NCI-H1092 treated with DMSO at 0.1 percent for 48 hours (cell line): Measurements from ENCODE around the gene CLPTM1.
"Not testable (repeated sequence)": the region's sequence is repeated elsewhere in the genome, so short reads cannot be mapped to it uniquely, and the experiment has no call there.

ENCODE experiments used
- DNase-seq: peaks from one replicate; lab custom pipeline; 2025; lab: John Stamatoyannopoulos, UW

Gene CLPTM1

DNA sequence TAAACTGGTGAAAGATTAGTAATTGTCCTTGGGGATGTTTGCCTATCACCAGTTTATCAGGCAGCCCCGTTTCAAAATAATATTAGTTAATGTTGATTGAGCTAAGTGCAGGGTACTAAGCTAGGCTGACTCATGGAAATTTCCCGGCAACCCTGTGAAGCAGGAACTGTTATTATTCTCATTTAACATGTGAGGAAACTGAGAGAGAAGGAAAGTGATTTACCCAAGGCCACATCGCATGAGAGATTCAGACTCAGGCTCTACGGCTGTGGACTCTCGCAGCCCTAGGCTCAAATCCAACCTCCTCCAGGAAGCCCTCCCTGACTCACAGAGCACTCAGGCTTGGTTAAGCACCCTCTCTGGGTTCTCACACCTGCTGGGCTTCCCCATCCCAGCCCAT lies 19.7 kb downstream of the CLPTM1 start:
- DNase-seq = no peak

DNA sequence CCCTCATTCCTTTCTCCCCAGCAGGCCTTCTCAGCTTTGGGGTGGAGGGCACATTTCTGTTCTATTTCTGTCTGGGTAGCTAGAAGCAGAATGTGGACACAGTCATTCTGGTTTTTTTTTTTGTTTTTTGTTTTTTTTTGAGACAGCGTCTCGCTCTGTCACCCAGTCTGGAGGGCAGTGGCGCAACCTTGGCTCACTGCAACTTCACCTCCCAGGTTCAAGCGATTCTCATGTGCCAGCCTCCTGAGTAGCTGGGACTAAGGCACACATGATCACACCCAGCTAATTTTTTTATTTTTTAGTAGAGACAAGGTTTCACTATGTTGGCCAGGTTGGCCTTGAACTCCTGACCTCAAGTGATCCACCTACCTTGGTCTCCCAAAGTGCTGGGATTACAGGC lies 20.3 kb downstream of the CLPTM1 start:
- no peak for DNase-seq

DNA sequence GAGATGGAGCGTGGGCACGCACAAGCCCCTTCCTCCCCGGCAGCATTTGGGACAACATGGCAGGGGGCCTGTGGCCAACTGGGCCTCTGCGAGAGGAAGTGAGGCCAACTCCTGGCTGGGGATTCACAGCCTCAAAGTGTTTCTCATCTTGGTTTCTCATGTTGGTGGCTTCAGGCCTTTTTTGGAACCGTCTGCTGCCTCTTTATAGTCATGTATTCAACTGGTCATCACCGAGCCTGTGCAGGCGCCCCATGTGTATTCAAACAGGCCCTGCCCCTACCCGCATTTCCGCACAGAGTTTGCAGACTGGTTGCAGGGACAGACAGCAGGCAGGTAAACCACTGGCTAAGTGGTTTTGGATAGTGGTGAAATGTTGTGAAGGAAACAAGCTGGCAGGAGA lies 28.8 kb downstream of the CLPTM1 start:
- DNase-seq = no peak

DNA sequence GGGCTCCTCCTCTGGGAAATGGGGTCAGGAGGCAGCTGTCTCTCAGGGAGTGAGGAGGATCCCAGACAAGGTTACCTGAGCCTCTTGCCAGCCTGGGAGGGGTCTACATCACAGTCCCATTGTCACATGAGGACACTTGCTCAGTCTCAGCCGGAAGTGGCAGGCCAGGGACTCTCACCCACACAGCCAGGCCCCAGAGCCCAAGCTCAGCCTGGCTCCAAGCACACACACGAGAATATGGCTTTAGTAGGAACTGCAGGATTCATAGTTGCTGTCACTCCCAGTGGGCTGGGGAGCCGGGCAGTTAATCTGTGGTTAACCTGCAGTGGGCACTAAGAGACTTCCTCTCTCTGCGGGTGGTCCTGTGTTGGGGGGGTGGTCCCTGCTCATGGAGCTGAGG lies 30.3 kb downstream of the CLPTM1 start:
- no peak for DNase-seq

DNA sequence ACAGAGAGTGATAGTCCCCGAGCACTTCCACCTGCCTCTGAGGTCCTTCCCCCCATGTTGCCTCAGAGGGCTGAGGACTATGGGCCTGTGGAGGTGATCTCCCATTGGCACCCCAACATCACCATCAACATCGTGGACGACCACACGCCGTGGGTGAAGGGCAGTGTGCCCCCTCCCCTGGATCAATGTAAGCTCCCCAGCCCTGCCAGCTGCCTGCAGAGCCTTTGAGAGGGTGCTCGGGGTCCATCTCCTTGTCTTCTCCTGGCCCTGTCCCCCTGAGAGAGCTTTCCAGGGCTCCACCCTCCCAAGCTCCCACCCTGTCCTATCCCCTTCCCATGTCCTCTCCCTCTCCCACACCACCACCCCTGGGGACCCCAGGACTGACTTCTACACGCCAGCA lies 31.2 kb downstream of the CLPTM1 start:
- no peak for DNase-seq

DNA sequence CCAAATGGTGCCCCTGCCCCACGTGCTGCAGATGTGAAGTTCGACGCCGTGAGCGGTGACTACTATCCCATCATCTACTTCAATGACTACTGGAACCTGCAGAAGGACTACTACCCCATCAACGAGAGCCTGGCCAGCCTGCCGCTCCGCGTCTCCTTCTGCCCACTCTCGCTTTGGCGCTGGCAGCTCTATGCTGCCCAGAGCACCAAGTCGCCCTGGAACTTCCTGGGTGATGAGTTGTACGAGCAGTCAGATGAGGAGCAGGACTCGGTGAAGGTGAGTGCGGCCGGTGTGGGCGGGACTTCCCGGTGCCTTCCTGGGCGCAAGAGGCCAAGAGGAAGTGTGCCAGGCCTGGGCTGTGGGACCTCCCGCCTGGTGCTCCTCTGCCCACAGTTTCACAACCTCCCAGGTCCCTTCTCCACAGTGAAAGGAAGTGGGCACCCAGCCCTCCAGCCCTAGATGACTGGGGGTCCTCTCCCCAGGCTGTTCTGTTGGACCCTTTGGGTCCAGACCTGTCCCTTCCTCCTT lies 32.0 kb downstream of the CLPTM1 start:
- no peak for DNase-seq

DNA sequence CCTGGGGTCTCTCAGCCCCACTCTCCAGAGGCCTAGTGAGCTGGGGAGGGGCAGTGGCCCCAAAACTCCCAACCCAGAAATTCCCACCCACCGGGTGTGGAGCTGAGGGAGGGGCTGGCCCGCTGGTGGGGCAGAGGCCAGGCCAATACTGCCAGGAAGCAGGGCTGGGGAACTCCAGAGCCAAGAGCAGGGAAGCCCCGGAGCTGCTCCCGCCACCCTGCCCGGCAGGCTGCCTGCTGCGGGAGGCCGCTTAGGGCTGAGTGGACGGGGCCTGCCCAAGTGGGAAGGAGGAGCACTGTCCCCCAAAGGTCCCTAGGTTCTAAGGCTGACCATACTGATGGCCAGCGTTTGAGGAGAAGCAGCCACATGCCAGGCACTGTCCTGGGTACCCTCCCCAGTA lies 33.1 kb downstream of the CLPTM1 start:
- DNase-seq = no peak

DNA sequence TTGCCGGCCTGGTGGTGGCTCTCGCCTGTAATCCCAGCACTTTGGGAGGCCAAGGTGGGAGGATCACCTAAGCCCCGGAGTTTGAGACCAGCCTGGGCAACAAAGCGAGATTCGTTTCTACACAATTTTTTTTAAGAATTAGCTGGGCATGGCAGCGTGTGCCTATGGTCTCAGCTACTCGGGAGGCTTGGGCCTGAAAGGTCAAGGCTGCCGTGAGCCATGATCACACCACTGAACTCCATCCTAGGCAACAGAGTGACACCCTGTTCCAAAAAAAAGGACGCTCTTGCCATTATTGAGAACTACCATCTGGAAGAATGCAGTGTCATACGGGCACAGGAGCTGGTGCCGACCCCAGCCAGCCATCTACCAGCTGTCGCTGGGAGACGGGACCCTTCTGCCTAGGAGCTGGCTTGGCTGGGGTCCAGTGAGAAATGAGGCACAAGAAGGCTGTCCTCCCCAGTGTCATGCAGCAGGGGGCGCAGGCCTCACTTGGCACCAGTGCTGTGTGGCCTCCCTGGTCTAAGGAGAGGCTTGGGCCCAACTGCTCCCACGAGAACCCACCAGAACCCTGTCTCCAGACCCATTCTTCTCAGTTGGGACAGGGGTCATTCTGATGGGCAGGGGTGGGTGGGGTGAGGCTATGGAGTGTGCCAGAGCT lies 33.8 kb downstream of the CLPTM1 start:
- peak; percentile 2 for DNase-seq

DNA sequence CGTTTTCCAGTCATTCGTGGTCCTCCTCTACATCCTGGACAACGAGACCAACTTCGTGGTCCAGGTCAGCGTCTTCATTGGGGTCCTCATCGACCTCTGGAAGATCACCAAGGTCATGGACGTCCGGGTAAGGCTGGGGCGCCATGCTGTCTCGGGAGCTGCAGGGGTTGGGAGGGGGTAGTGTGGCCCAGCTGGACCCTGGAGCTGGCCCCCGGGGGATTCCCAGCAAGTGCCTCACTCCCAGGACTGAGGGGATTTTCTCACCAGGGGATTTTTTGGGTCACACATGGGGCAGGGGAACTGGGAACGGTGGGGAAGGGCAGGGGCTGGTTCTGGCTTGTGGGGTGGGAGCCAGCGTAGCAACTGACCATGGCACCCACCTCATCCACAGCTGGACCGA lies 35.3 kb downstream of the CLPTM1 start:
- DNase-seq = no peak

DNA sequence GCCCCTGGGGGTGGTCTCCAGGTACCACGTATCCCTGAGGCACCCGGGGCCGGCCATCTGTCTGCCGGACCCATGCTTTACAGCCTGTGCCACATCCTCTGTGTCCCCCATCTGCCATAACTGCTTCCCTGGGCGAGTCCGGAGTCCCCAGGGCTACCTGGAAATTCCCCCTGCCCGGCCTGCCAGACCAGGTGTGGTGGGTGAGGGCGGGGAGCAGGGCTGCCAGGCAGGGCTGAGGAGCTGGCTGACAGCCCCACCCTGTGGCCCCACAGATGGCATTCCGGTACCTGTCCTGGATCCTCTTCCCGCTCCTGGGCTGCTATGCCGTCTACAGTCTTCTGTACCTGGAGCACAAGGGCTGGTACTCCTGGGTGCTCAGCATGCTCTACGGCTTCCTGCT lies 35.8 kb downstream of the CLPTM1 start:
- DNase-seq = no peak

DNA sequence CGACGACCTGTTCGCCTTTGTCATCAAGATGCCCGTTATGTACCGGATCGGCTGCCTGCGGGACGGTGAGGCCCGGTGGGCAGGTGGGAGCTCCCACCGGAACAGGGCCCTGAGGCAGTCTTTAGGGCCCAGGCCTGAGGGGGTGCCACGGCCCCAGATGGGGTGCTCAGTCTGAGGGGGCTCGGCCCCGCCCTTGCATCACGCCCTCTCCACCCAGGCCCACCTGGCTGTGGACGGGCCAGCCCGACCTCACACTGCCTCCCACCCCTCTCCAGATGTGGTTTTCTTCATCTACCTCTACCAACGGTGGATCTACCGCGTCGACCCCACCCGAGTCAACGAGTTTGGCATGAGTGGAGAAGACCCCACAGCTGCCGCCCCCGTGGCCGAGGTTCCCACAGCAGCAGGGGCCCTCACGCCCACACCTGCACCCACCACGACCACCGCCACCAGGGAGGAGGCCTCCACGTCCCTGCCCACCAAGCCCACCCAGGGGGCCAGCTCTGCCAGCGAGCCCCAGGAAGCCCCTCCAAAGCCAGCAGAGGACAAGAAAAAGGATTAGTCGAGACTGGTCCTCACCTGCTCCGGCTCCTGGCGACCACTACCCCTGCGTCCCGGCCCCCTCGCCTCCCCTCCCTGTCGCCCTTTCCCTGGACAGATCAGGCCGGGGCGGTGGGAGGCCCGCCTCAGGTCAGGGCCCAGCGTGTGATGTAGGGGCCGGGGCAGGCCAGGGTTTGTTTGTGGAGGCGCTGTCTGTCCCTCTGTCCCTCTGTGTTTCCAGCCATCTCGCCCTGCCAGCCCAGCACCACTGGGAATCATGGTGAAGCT lies 37.4 kb downstream of the CLPTM1 start:
- no peak for DNase-seq

DNA sequence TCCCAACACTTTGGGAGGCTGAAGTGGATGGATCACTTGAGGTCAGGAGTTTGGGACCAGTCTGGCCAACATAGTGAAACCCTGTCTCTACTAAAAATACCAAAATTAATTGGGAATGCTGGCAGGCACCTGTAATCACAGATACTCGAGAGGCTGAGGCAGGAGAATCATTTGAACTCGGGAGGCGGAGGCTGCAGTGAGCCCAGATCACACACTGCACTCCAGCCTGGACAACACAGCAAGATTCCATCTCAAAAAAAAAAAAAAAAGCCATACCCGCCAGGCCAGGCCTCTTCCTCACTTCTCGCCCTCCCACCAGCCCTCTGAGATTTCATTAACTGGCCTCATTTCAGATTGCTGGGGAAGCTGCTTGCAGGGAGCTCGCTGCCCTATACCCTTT lies 38.3 kb downstream of the CLPTM1 start:
- DNase-seq = no peak

DNA sequence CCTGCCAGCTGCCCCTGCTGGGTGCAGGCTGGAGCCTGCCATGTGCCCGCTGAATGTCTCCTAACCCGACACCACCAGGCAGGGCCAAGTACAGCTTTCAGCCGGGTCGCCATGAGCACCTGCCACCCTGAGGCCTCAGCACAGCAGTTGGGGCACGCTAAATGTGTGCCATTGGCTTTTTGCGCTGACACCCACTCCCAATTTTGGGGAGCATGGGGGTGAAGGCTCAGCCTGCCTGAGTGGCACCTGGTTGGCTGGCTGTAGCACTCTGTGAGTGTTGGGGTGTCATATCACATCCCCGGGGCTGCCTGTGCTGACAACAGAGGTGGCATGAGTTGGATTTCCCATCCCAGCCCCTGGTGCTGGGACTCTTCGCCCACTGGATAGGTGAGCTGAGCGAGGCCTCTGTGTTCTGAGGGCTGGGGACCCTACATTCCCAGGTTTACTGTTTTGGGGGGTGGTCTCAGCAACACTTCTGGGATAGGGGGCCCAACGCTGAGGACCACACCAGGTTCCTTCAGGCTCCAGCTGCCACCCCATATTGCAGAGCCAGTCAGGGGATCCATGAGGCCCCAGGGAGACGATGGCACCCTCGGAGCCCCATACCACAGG lies 38.9 kb downstream of the CLPTM1 start:
- DNase-seq = no peak

DNA sequence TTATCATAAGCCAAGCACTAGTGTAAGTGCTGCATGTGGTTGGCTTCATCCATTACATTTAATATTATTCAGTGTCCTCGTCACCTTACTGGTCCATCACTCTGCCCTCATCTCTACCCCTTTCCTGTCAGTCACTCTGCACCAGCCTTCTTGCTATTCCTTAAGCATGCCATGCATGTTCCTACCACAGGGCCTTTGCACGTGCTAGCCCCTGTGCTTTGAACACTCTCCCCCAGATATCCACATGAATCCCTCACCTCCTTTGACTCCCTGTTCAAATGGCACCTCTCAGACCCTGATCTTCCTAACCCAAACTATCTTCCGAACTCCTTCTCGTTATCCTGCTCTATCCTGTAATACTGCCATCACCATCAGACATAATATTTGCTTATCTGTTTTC lies 42.8 kb downstream of the CLPTM1 start:
- DNase-seq = no peak

DNA sequence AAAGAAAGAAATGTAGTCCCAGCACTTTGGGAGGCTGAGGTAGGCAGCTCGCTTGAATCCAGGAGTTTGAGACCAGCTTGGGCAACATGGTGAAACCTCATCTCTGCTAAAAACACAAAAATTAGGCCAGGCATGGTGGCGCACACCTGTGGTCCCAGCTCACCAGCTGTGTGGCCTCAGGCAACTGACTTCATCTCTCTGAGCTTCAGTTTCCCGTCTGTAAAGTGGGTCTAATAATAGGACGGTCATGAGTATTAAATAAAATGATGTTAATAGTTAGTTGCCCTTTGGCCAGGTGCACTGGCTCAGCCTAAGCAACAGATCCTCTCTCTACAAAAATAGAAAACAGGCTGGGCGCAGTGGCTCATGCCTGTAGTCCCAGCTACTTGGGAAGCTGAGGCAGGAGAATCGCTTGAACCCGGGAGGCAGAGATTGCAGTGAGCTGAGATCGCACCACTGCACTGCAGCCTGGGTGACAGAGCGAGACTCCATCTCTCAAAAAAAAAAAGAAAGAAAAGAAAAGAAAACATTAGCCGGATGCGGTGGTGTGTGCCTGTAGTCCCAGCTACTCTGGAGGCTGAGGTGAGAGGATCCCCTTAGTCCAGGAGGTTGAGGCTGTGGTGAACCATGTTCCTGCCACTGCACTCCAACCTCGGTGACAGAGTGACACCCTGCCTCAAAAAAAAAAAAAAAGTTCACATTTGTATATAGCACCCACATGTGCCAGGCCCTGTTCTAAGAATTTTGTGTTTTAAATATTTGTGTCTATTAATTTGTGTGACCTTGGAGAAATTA lies 44.1 kb downstream of the CLPTM1 start:
- DNase-seq = not testable (repeated sequence)

DNA sequence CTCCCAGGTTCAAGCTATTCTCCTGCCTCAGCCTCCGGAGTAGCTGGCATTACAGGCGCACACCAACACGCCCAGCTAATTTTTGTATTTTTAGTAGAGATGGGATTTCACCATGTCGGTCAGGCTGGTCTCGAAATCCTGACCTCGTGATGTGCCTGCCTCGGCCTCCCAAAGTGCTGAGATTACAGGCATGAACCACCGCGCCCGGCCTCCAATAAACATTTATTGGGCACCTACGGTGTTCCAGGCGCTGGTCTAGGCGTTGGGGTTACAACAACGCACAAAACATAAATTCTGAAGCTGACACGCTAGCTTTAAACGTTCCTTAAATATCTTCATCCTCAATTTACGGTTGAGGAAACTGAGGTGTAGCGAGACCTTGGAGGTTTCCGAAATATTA lies 45.5 kb downstream of the CLPTM1 start:
- not testable (repeated sequence) for DNase-seq

DNA sequence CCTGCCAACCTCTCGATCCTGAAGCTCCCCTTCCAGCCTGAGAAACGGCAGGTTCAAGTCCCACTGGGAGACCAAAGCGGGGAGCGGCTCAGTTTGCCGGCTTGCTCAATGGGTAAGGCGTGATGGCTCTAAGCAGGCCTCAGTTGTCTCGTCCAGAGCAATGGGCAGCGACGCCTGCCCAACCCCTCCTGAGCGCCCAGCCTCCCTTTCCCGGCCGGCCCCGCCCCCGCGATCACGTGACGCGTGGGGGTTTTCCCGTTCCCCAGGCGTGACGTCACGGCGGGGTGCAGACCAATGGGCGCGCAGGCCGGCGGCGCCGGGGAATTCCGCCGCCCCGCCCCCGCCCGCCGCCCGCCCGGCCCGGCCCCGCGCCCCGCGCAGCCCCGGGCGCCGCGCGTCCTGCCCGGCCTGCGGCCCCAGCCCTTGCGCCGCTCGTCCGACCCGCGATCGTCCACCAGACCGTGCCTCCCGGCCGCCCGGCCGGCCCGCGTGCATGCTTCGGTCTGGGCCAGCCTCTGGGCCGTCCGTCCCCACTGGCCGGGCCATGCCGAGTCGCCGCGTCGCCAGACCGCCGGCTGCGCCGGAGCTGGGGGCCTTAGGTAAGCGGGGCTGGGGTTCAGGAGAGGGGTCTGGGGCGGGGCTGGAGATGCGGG lies 46.0 kb downstream of the CLPTM1 start, which contains the start of gene RELB:
RELB (plus strand) TSS at position 378 of the 653 bp plus-strand sequence; CDS start at position 494, 116 bp downstream.
- peak; percentile 42 for DNase-seq

DNA sequence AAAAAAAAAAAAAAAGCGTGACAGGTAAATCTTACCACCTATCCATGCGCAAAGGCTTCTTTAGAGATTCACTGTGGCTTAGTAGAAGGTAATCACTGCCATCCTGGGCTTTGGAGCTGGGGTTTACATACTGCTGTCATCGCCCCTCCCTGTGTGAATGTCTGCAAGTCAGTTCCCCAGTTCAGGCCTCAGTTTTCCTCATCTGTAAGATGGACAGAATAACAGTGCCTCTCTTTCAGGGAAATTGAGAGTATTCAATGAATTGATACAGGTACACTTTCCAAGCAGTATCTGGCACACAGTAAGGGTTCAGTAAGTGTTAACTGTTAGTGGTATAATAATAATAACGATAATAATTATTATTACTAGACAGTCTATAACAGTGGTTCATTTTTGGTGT lies 48.3 kb downstream of the CLPTM1 start:
- DNase-seq = no peak

DNA sequence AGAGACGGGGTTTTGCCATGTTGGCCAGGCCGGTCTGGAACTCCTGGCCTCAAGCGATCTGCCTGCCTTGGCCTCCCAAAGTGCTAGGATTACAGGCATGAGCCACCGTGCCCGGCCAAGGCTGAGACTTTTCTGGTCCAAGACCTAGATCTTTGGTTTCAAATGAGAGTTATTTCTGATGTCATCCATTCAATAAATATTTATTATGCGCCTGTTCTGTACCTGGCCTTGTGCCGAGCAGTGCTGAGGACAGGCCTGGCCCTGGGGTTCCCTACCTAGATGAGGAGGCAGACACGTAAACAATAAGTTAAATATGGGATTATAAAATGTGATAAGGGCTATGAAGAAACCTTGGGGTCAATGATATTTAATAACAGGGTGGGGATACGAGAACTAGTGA lies 50.6 kb downstream of the CLPTM1 start:
- DNase-seq = no peak

DNA sequence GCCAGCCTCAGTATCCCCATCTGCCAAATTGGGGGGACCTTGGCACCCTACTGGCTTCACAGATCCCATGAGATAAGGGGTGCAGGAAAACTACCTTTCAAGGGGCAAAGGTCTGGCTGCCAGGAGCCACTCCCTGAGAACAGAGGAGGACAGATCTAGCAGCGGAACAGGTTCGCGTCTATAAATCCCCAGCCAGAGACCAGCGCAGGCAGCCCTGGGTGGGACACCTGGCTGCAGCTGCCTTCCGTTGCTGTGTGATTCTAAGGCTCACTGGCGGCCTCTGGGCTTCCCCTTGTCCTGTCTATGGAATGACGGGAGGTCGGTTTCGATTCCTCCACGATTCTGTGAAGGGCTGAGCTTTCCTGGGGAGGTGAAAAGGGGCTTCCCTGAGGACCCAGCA lies 53.4 kb downstream of the CLPTM1 start:
- DNase-seq = no peak

DNA sequence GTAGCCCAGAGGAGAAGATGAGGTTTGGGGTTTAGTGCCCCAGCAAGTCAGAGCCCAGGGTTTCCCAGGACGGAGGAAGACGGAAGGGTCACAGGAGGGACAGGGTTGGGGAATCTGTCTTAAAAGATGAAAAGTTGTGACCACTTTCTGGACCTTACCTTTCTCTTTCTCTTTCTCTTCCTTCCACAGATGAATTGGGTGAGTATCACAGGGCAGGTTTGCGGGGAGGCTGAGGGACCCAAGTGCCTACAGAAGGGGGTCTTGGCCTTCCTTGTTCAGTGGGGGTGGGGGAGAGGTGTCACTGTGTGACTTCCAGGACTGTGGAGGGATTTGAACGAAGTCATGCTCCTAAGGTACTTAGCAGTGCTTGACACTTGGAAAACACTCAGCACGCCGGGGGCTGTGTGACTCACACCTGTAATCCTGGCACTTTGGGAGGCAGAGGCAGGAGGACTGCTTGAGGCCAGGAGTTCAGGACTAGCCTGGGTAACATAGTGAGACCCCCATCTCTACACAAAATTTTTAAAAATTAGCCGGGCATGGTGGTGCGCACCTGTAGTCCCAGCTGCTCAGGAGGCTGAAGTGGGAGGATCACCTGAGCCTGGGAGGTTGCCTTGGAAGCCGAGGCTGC lies 54.6 kb downstream of the CLPTM1 start:
- DNase-seq = no peak
